CD4-positive, CD25-positive, alpha-beta regulatory T cell (primary cell): ENCODE results near the gene CARD10. TPM values are rescaled to one million over a fixed set of nuclear protein-coding genes. Genes with fewer than 3 reads are reported as not detected.

Experiments used
- polyA plus RNA-seq, 4 donors: library from polyadenylated mRNA; unstranded; fragments of 300-500 nt; fragmentation: Illumina TruSeq; gene quantifications; one replicate each; pipeline ENCODE4 v1.2.3, GENCODE V29; 2021
- total RNA-seq: library from RNA; stranded (reverse); gene quantifications from one replicate; pipeline ENCODE4 v1.2.3, GENCODE V29; 2022

Gene CARD10
- total and polyA plus RNA-seq, 5 donors from 2014 or later = not detected

Other genes starting within 250 kb of the CARD10 start
- 153 TPM for gene CYTH4, start 236.9 kb downstream of the CARD10 start, total RNA-seq
- 10 to 100 TPM; 47.4 to 56.9 (median 48.9) TPM for gene CYTH4, start 236.9 kb downstream of the CARD10 start, polyA plus RNA-seq
- gene ELFN2, start 91.9 kb downstream of the CARD10 start, total RNA-seq = 0.44 TPM
- not detected for gene ELFN2, start 91.9 kb downstream of the CARD10 start, polyA plus RNA-seq
- 148 TPM for gene MFNG, start 33.0 kb downstream of the CARD10 start, total RNA-seq
- 100 to 1,000 TPM; 323 to 340 (median 327) TPM for gene MFNG, start 33.0 kb downstream of the CARD10 start, polyA plus RNA-seq
- gene CDC42EP1, start 41.1 kb upstream of the CARD10 start, total RNA-seq = not detected
- not detected for gene CDC42EP1, start 41.1 kb upstream of the CARD10 start, polyA plus RNA-seq
- gene LGALS2, start 60.7 kb upstream of the CARD10 start, total RNA-seq = not detected
- gene LGALS2, start 60.7 kb upstream of the CARD10 start, polyA plus RNA-seq = under 1 TPM in 2 of 4 donors, not detected in 2; 0.41 to 0.49 TPM
- 69.7 TPM for gene GGA1, start 89.4 kb upstream of the CARD10 start, total RNA-seq
- 10 to 100 TPM; 14.0 to 19.8 (median 16.8) TPM for gene GGA1, start 89.4 kb upstream of the CARD10 start, polyA plus RNA-seq
- gene SH3BP1, start 120.3 kb upstream of the CARD10 start, total RNA-seq = 126 TPM
- gene SH3BP1, start 120.3 kb upstream of the CARD10 start, polyA plus RNA-seq = 10 to 100 TPM; 10.1 to 17.8 (median 16.2) TPM
- 2.0 TPM for gene PDXP, start 139.3 kb upstream of the CARD10 start, total RNA-seq
- 1 to 10 TPM; 1.1 to 5.8 (median 3.4) TPM for gene PDXP, start 139.3 kb upstream of the CARD10 start, polyA plus RNA-seq
- gene LGALS1, start 156.2 kb upstream of the CARD10 start, total RNA-seq = 209 TPM
- gene LGALS1, start 156.2 kb upstream of the CARD10 start, polyA plus RNA-seq = 100 to 1,000 TPM; 321 to 829 (median 545) TPM
- 38.2 TPM for gene NOL12, start 166.9 kb upstream of the CARD10 start, total RNA-seq
- 10 to 100 TPM; 33.7 to 46.9 (median 41.2) TPM for gene NOL12, start 166.9 kb upstream of the CARD10 start, polyA plus RNA-seq
- 24.8 TPM for gene TRIOBP, start 177.6 kb upstream of the CARD10 start, total RNA-seq
- 10 to 100 TPM; 10.9 to 19.2 (median 13.1) TPM for gene TRIOBP, start 177.6 kb upstream of the CARD10 start, polyA plus RNA-seq